22Rv1 (cell line): Measurements from ENCODE around the gene LUC7L2.

ENCODE experiments used
- ZFX ChIP-seq: fragments of 450-650 bp; IDR thresholded peaks from 2 replicates; pipeline ENCODE4 v1.6.1; 2017; ENCODE audit warnings: antibody characterized with exemption, borderline replicate concordance
- TF ChIP-seq, protein P1 (sequence below): fragments of 450-650 bp; IDR thresholded peaks from 2 replicates; pipeline ENCODE4 v1.5.1; 2017; ENCODE audit warnings: mild to moderate bottlenecking

DNA sequence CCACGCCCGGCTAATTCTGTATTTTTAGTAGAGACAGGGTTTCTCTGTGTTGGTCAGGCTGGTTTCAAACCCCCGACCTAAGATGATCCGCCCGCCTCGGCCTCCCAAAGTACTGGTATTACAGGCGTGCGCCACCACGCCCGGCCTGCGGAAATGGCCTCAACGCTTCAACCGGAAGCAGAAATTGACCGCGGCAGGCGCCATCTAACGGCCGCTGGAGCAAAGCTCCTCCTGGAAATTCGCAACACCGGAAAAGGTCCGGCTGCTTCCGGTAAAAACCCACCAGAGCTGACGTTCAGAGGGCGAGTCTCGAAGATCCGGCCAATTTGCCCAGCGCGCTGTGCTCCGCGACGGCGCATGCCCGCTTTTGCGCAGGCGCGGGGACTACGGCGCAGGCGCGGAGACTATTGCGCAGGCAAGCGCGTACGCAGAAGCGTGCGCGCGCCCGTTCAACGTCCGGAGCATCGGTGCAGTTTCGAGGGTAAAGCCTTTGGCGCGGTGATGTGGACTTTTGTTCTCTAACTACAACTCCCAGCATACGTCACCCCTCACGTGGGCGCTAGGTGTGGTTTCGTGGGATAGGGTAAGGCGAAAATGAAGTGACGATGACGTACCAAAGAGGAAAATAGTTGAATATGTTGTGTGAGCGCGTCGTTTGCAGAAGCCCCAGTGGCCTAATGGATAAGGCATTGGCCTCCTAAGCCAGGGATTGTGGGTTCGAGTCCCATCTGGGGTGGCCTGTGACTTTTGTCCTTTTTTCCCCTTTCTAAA, 19.5 kb upstream of the LUC7L2 start:
- TF ChIP-seq, protein P1, sequence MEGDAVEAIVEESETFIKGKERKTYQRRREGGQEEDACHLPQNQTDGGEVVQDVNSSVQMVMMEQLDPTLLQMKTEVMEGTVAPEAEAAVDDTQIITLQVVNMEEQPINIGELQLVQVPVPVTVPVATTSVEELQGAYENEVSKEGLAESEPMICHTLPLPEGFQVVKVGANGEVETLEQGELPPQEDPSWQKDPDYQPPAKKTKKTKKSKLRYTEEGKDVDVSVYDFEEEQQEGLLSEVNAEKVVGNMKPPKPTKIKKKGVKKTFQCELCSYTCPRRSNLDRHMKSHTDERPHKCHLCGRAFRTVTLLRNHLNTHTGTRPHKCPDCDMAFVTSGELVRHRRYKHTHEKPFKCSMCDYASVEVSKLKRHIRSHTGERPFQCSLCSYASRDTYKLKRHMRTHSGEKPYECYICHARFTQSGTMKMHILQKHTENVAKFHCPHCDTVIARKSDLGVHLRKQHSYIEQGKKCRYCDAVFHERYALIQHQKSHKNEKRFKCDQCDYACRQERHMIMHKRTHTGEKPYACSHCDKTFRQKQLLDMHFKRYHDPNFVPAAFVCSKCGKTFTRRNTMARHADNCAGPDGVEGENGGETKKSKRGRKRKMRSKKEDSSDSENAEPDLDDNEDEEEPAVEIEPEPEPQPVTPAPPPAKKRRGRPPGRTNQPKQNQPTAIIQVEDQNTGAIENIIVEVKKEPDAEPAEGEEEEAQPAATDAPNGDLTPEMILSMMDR: peak; percentile 95
- TF ChIP-seq ZFX: no peak
